Dermis blood vessel endothelial cell (primary cell): Measurements from ENCODE around the gene DENND10. TPM values are rescaled to one million over a fixed set of nuclear protein-coding genes. Genes with fewer than 3 reads are reported as not detected.
"Not testable (repeated sequence)": the region's sequence is repeated elsewhere in the genome, so short reads cannot be mapped to it uniquely, and the experiment has no call there.

Experiments used
- DNase-seq: peaks from one replicate; pipeline ENCODE4 v3.0.0; 2010
- total RNA-seq: library from RNA; depleted of rRNA; stranded (reverse); fragments of >200 nt; gene quantifications from 2 replicates; pipeline ENCODE4 v1.2.3, GENCODE V29; 2014

Gene DENND10
- total RNA-seq, 1 donor from 2014 or later, result 65.9 TPM

GRCh38 chr10:119098576-119098975 lies 5.3 kb upstream of the DENND10 start:
- DNase-seq, result no peak

GRCh38 chr10:119100434-119101238 lies 3.3 kb upstream of the DENND10 start:
- peak; percentile 83 for DNase-seq

GRCh38 chr10:119101366-119102098 lies 2.4 kb upstream of the DENND10 start:
- no peak for DNase-seq

- DNase-seq, result no peak
Observed at GRCh38 chr10:119103241-119103902, 541 bp upstream of the DENND10 start.

GRCh38 chr10:119104654-119105015 lies 722 bp downstream of the DENND10 start:
- DNase-seq, result peak; percentile 39

GRCh38 chr10:119105155-119105554 lies 1.2 kb downstream of the DENND10 start:
- no peak for DNase-seq

- not testable (repeated sequence) for DNase-seq
Observed at GRCh38 chr10:119105899-119106298, 2.0 kb downstream of the DENND10 start.

GRCh38 chr10:119107106-119107505 lies 3.2 kb downstream of the DENND10 start:
- DNase-seq, result not testable (repeated sequence)

GRCh38 chr10:119107771-119108170 lies 3.9 kb downstream of the DENND10 start:
- DNase-seq, result not testable (repeated sequence)

GRCh38 chr10:119112056-119112455 lies 8.1 kb downstream of the DENND10 start:
- no peak for DNase-seq

- no peak for DNase-seq
Observed at GRCh38 chr10:119113751-119114732, 10.1 kb downstream of the DENND10 start.

- DNase-seq, result no peak
Observed at GRCh38 chr10:119115926-119116325, 12.0 kb downstream of the DENND10 start.

- DNase-seq, result no peak
Observed at GRCh38 chr10:119116326-119116951, 12.5 kb downstream of the DENND10 start.

- no peak for DNase-seq
Observed at GRCh38 chr10:119118231-119118630, 14.3 kb downstream of the DENND10 start.

GRCh38 chr10:119119400-119119799 lies 15.5 kb downstream of the DENND10 start:
- DNase-seq, result no peak

- no peak for DNase-seq
Observed at GRCh38 chr10:119120413-119120867, 16.5 kb downstream of the DENND10 start.

GRCh38 chr10:119120875-119121274 lies 17.0 kb downstream of the DENND10 start:
- DNase-seq, result no peak

GRCh38 chr10:119125942-119126341 lies 22.0 kb downstream of the DENND10 start:
- no peak for DNase-seq

GRCh38 chr10:119129721-119130120 lies 25.8 kb downstream of the DENND10 start:
- no peak for DNase-seq

GRCh38 chr10:119131512-119132240 lies 27.8 kb downstream of the DENND10 start:
- DNase-seq, result peak; percentile 32
